Measurements from ENCODE around the gene CLIP1. TPM values are rescaled to one million over a fixed set of nuclear protein-coding genes. Genes with fewer than 3 reads are reported as not detected.
A peak's percentile ranks its signal among the peaks of the same experiment; 100 is the strongest.
"Not testable (repeated sequence)": the region's sequence is repeated elsewhere in the genome, so short reads cannot be mapped to it uniquely, and the experiment has no call there.

The CLIP1 gene
- total RNA-seq, 1 donor from 2014 or later = 55.8 TPM

- Mint-ChIP-seq H3K4me3 (no peak overlapping the region), H3K27ac (ENCODE audit: unreplicated experiment) (no peak overlapping the region), H3K4me1 (peaks cover 20% of the 10 kb centered on the region), H3K36me3 (ENCODE audit: low read depth) (peaks cover 2% of the 10 kb centered on the region), H3K27me3 (ENCODE audit: low read depth) (no peaks in the 10 kb centered on the region), H3K9me3 (no peaks in the 10 kb centered on the region)
- TF ChIP-seq CTCF (conservative IDR thresholded peaks at IDR 0.05) = no peak
- DNase-seq (ENCODE audit: low read depth, low spot score) = no peak
Observed at GRCh38 chr12:122382919-122383350, 39.5 kb downstream of the CLIP1 start.

GRCh38 chr12:122381021-122381420 is 41.4 kb downstream of the CLIP1 start:
- TF ChIP-seq CTCF (conservative IDR thresholded peaks at IDR 0.05) = no peak
- no peak for DNase-seq (ENCODE audit: low read depth, low spot score)
- Mint-ChIP-seq H3K27me3 (ENCODE audit: low read depth) (no peaks in the 10 kb centered on the region), H3K27ac (ENCODE audit: unreplicated experiment) (no peak overlapping the region), H3K36me3 (ENCODE audit: low read depth) (peaks cover 5% of the 10 kb centered on the region), H3K4me3 (no peak overlapping the region), H3K4me1 (peaks cover 20% of the 10 kb centered on the region), H3K9me3 (no peaks in the 10 kb centered on the region)

GRCh38 chr12:122376751-122377150 is 45.7 kb downstream of the CLIP1 start:
- H3K27ac Mint-ChIP-seq (ENCODE audit: unreplicated experiment); H3K4me3 Mint-ChIP-seq; H3K4me1 Mint-ChIP-seq; DNase-seq (ENCODE audit: low read depth, low spot score); H3K36me3 Mint-ChIP-seq (ENCODE audit: low read depth); H3K27me3 Mint-ChIP-seq (ENCODE audit: low read depth); H3K9me3 Mint-ChIP-seq: not testable (repeated sequence)

- DNase-seq (ENCODE audit: low read depth, low spot score) = no peak
- TF ChIP-seq CTCF (conservative IDR thresholded peaks at IDR 0.05) = no peak
- Mint-ChIP-seq H3K27ac (ENCODE audit: unreplicated experiment) (no peak overlapping the region), H3K27me3 (ENCODE audit: low read depth) (no peaks in the 10 kb centered on the region), H3K4me1 (no peaks in the 10 kb centered on the region), H3K36me3 (ENCODE audit: low read depth) (peaks cover 10% of the 10 kb centered on the region), H3K4me3 (no peak overlapping the region), H3K9me3 (no peaks in the 10 kb centered on the region)
Observed at GRCh38 chr12:122374707-122375106, 47.8 kb downstream of the CLIP1 start.

- Mint-ChIP-seq H3K4me3 (no peak overlapping the region), H3K4me1 (peaks cover 16% of the 10 kb centered on the region), H3K9me3 (no peaks in the 10 kb centered on the region), H3K27ac (ENCODE audit: unreplicated experiment) (peak overlapping the region; percentile 36), H3K36me3 (ENCODE audit: low read depth) (peaks cover 10% of the 10 kb centered on the region), H3K27me3 (ENCODE audit: low read depth) (no peaks in the 10 kb centered on the region)
- TF ChIP-seq CTCF (conservative IDR thresholded peaks at IDR 0.05) = no peak
- no peak for DNase-seq (ENCODE audit: low read depth, low spot score)
Observed at GRCh38 chr12:122371475-122372045, 50.9 kb downstream of the CLIP1 start.

GRCh38 chr12:122368361-122369073 is 54.0 kb downstream of the CLIP1 start:
- H3K27me3 Mint-ChIP-seq (ENCODE audit: low read depth) = no peaks in the 10 kb centered on the region
- peak overlapping the region; percentile 64 for H3K27ac Mint-ChIP-seq (ENCODE audit: unreplicated experiment)
- H3K36me3 Mint-ChIP-seq (ENCODE audit: low read depth) = peaks cover 13% of the 10 kb centered on the region
- no peak for TF ChIP-seq CTCF (conservative IDR thresholded peaks at IDR 0.05)
- DNase-seq (ENCODE audit: low read depth, low spot score) = no peak
- no peaks in the 10 kb centered on the region for H3K9me3 Mint-ChIP-seq
- peaks cover 18% of the 10 kb centered on the region for H3K4me1 Mint-ChIP-seq
- H3K4me3 Mint-ChIP-seq = no peak overlapping the region

- H3K36me3 Mint-ChIP-seq (ENCODE audit: low read depth) = peaks cover 12% of the 10 kb centered on the region
- H3K27ac Mint-ChIP-seq (ENCODE audit: unreplicated experiment) = peak overlapping the region; percentile 1
Observed at GRCh38 chr12:122367632-122368031, 54.8 kb downstream of the CLIP1 start.

More at GRCh38 chr12:122367632-122368031, 54.8 kb downstream of the CLIP1 start:
- not testable (repeated sequence) for H3K4me3 Mint-ChIP-seq; H3K27me3 Mint-ChIP-seq (ENCODE audit: low read depth); H3K9me3 Mint-ChIP-seq; DNase-seq (ENCODE audit: low read depth, low spot score)
- H3K4me1 Mint-ChIP-seq = peaks cover 18% of the 10 kb centered on the region

Data from neural crest cell (in vitro differentiated cells).